Mesenchymal stem cell (in vitro differentiated cells and primary cell): ENCODE data around the gene ASTN2.

Experiments
- DNase-seq: peaks from one replicate; pipeline ENCODE4 v3.0.0-alpha.2; 2013
- H2AFZ ChIP-seq: one replicate; pipeline ENCODE4 v1.6.1; 2013; ENCODE audit warnings: low read depth, mild to moderate bottlenecking, control low read depth, inconsistent platforms, low read length, moderate library complexity
- H2AK5ac ChIP-seq: 2 replicates; pipeline ENCODE4 v1.6.1; 2013; ENCODE audit warnings: low read length, moderate library complexity, mild to moderate bottlenecking, inconsistent platforms; ENCODE audit not compliant: severe bottlenecking
- H2BK120ac ChIP-seq: one replicate; pipeline ENCODE4 v1.6.1; 2013; ENCODE audit warnings: low read depth, mild to moderate bottlenecking, inconsistent platforms, low read length, moderate library complexity
- H2BK12ac ChIP-seq, 2 experiments: one replicate each; pipeline ENCODE4 v1.6.1; 2013; ENCODE audit warnings: inconsistent platforms in 2 of 2, low read length in 2 of 2, mild to moderate bottlenecking in 2 of 2, moderate library complexity in 2 of 2, control low read depth in 1 of 2
- H2BK15ac ChIP-seq: one replicate; pipeline ENCODE4 v1.6.1; 2013; ENCODE audit warnings: mild to moderate bottlenecking, low read depth, inconsistent platforms; ENCODE audit not compliant: poor library complexity, severe bottlenecking
- H2BK5ac ChIP-seq: 2 replicates; pipeline ENCODE4 v1.6.1; 2013; ENCODE audit warnings: low read depth, mild to moderate bottlenecking, low read length, control low read depth, inconsistent platforms; ENCODE audit not compliant: poor library complexity, severe bottlenecking
- H3K14ac ChIP-seq, 2 experiments: one replicate each; pipeline ENCODE4 v1.6.1; 2013; ENCODE audit warnings: inconsistent platforms in 2 of 2, low read length in 2 of 2, control low read depth in 1 of 2, mild to moderate bottlenecking in 1 of 2, moderate library complexity in 1 of 2
- H3K18ac ChIP-seq, 2 experiments: one replicate each; pipeline ENCODE4 v1.6.1; 2013; ENCODE audit warnings: inconsistent platforms in 2 of 2, low read length in 2 of 2, control low read depth in 1 of 2, low read depth in 1 of 2, mild to moderate bottlenecking in 1 of 2
- H3K23ac ChIP-seq, 2 experiments: one replicate each; pipeline ENCODE4 v1.6.1; 2013; ENCODE audit warnings: inconsistent platforms in 2 of 2, low read length in 2 of 2, mild to moderate bottlenecking in 2 of 2, moderate library complexity in 2 of 2, control low read depth in 1 of 2
- H3K27ac ChIP-seq: 2 replicates; pipeline ENCODE4 v1.5.1; 2013; ENCODE audit warnings: mild to moderate bottlenecking, moderate library complexity, low read length, control low read depth, inconsistent platforms; ENCODE audit not compliant: poor library complexity, severe bottlenecking
- H3K27me3 ChIP-seq, 2 experiments: 2 replicates each; pipeline versions ENCODE4 v1.6.1 to v1.7.0; 2013; ENCODE audit warnings: low read length in 2 of 2, mild to moderate bottlenecking in 2 of 2, moderate library complexity in 2 of 2, control low read depth in 1 of 2, inconsistent platforms in 1 of 2; ENCODE audit not compliant: control insufficient read depth in 1 of 2, insufficient read depth in 1 of 2
- H3K36me3 ChIP-seq, 2 experiments: 2 replicates each; pipeline versions ENCODE4 v1.6.1 to v1.7.0; 2013; ENCODE audit warnings: low read length in 2 of 2, control low read depth in 1 of 2, inconsistent platforms in 1 of 2, low read depth in 1 of 2, mild to moderate bottlenecking in 1 of 2; ENCODE audit not compliant: insufficient read depth in 2 of 2, control insufficient read depth in 1 of 2
- H3K4ac ChIP-seq, 2 experiments: one replicate each; pipeline ENCODE4 v1.6.1; 2013; ENCODE audit warnings: inconsistent platforms in 2 of 2, low read length in 2 of 2, mild to moderate bottlenecking in 2 of 2, moderate library complexity in 2 of 2, control low read depth in 1 of 2, low read depth in 1 of 2
- H3K4me1 ChIP-seq: 2 replicates; pipeline ENCODE4 v1.6.1; 2013; ENCODE audit warnings: low read depth, low read length, control low read depth; ENCODE audit not compliant: control insufficient read depth, insufficient read depth
- H3K4me2 ChIP-seq: 2 replicates; pipeline ENCODE4 v1.6.1; 2013; ENCODE audit warnings: low read length, mild to moderate bottlenecking, inconsistent platforms; ENCODE audit not compliant: poor library complexity, severe bottlenecking
- H3K4me3 ChIP-seq, 2 experiments: 2 replicates each; pipeline versions ENCODE4 v1.5.1 to v1.7.0; 2013; ENCODE audit warnings: low read length in 2 of 2, mild to moderate bottlenecking in 2 of 2, control low read depth in 1 of 2, low read depth in 1 of 2; ENCODE audit not compliant: insufficient read depth in 1 of 2
- H3K79me1 ChIP-seq: replicated peaks from 2 replicates; pipeline ENCODE4 v1.6.1; 2013; ENCODE audit warnings: mild to moderate bottlenecking, control low read depth, low read length, inconsistent platforms; ENCODE audit not compliant: poor library complexity, severe bottlenecking
- H3K9ac ChIP-seq: 2 replicates; pipeline ENCODE4 v1.7.0; 2013; ENCODE audit warnings: mild to moderate bottlenecking, low read length, moderate library complexity
- H3K9me3 ChIP-seq: 2 replicates; pipeline ENCODE4 v1.7.0; 2013; ENCODE audit warnings: mild to moderate bottlenecking, low read length; ENCODE audit not compliant: control insufficient read depth
- H4K8ac ChIP-seq: one replicate; pipeline ENCODE4 v1.6.1; 2013; ENCODE audit warnings: inconsistent platforms, mild to moderate bottlenecking, low read length, moderate library complexity
- H4K91ac ChIP-seq: one replicate; pipeline ENCODE4 v1.6.1; 2013; ENCODE audit warnings: mild to moderate bottlenecking, low read length, inconsistent platforms
- WGBS: methylation state at CpG from one replicate; pipeline ENCODE4 v1.1.7; 2013; ENCODE audit warnings: mixed read lengths; 5-methylcytosine and 5-hydroxymethylcytosine counted together

Gene ASTN2

DNA sequence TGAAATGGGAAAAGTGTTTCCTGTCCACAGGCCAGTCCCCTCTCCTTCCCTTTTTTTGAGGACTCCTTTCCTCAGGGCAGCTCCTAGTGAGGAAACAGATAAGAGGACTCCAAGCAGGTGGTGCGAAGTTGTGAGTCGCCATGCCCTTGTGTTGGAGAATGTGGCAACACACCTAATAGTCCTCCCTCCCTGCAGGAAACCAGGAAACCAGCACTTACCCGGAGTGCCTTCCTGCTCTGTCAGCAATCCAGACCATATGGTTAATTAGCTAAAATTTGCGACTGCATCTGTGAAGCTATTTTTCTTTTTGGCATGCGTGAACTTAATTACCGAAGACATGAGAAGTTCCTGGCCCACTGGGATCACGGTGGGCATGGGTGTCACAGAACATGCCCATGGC lies 657.8 kb downstream of the ASTN2 start:
- no peak overlapping the region for H3K14ac ChIP-seq
- H3K9me3 ChIP-seq: no peaks in the 10 kb centered on the region
- no peaks in the 10 kb centered on the region for H3K79me1 ChIP-seq
- no peaks in the 10 kb centered on the region for H3K4me1 ChIP-seq
- H3K9ac ChIP-seq: no peak overlapping the region
- no peak overlapping the region for H2BK120ac ChIP-seq
- no peak overlapping the region for H2BK12ac ChIP-seq
- no peak overlapping the region for H3K18ac ChIP-seq
- no peak overlapping the region for H3K4me3 ChIP-seq
- H2BK5ac ChIP-seq: no peak overlapping the region
- no peak overlapping the region for H2AK5ac ChIP-seq
- 57% methylated on average over 7 of the region's 7 CpGs for WGBS
- no peak overlapping the region for H3K4me2 ChIP-seq
- H3K27me3 ChIP-seq: no peaks in the 10 kb centered on the region
- H3K4ac ChIP-seq: no peak overlapping the region
- H2BK15ac ChIP-seq: no peak overlapping the region
- no peak overlapping the region for H4K8ac ChIP-seq
- H3K27ac ChIP-seq: no peak overlapping the region
- H3K23ac ChIP-seq: peak overlapping the region in 1 of 2 experiments; percentile 70
- no peaks in the 10 kb centered on the region for H3K36me3 ChIP-seq
- no peak for DNase-seq
- H4K91ac ChIP-seq: no peak overlapping the region
- no peak overlapping the region for H2AFZ ChIP-seq

DNA sequence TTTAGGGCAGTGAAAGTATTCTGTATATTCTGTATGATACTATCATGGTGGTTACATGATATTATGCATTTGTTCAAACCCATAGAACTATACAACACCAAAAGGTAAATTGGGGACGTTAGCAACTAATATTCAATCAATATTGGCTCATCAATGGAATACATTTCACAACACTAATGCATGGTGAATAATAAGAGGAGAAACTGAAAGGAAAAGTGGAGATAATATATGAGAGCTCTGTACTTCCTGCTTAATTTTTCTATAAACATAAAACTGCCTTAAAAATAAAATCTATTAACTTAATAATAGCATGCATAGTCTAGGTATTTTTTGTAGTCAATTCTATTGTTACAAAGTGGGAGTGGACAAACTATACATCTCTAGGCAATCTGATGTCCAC lies 661.5 kb downstream of the ASTN2 start:
- no peak overlapping the region for H3K14ac ChIP-seq
- no peaks in the 10 kb centered on the region for H3K9me3 ChIP-seq
- no peak overlapping the region for H2BK120ac ChIP-seq
- no peaks in the 10 kb centered on the region for H3K4me1 ChIP-seq
- no peak overlapping the region for H3K23ac ChIP-seq
- no peak overlapping the region for H4K91ac ChIP-seq
- no peak overlapping the region for H2BK15ac ChIP-seq
- H3K9ac ChIP-seq: no peak overlapping the region
- H3K4me3 ChIP-seq: no peak overlapping the region
- no peak overlapping the region for H2BK5ac ChIP-seq
- H3K27ac ChIP-seq: no peak overlapping the region
- no CpG with 5 or more reads among the region's 1 CpG for WGBS
- no peak overlapping the region for H3K18ac ChIP-seq
- H3K4me2 ChIP-seq: no peak overlapping the region
- no peak for DNase-seq
- H2AK5ac ChIP-seq: no peak overlapping the region
- H2BK12ac ChIP-seq: no peak overlapping the region
- no peak overlapping the region for H2AFZ ChIP-seq
- H3K4ac ChIP-seq: no peak overlapping the region
- no peak overlapping the region for H4K8ac ChIP-seq
- no peaks in the 10 kb centered on the region for H3K79me1 ChIP-seq
- H3K36me3 ChIP-seq: no peaks in the 10 kb centered on the region
- H3K27me3 ChIP-seq: no peaks in the 10 kb centered on the region

DNA sequence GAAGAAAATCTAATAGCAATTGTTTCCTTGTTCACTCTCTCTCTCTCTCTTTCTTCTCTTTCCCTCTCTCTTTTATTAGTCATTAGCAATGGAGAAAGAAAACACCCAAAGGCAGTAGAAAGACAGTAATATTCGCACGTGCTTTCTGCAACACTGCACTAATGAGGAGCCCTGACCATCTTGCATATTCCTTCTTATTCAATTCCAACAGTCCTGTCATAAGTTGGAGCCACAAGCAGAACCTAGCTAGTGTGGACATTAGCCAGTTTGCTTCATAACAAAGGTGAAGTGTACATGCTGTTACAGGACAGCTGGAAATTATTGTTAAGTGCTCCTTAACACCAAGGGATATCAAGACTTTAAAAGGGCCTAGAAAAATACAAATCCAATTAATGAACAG lies 664.3 kb downstream of the ASTN2 start:
- no peaks in the 10 kb centered on the region for H3K36me3 ChIP-seq
- no peak overlapping the region for H2BK5ac ChIP-seq
- no peak overlapping the region for H4K91ac ChIP-seq
- H2BK120ac ChIP-seq: no peak overlapping the region
- no peak overlapping the region for H3K23ac ChIP-seq
- DNase-seq: no peak
- H3K18ac ChIP-seq: no peak overlapping the region
- no peak overlapping the region for H3K4me3 ChIP-seq
- no peak overlapping the region for H4K8ac ChIP-seq
- no peak overlapping the region for H3K4ac ChIP-seq
- no peak overlapping the region for H2AK5ac ChIP-seq
- H2BK12ac ChIP-seq: no peak overlapping the region
- no peak overlapping the region for H3K27ac ChIP-seq
- H3K79me1 ChIP-seq: no peaks in the 10 kb centered on the region
- H2BK15ac ChIP-seq: no peak overlapping the region
- no peaks in the 10 kb centered on the region for H3K4me1 ChIP-seq
- no peak overlapping the region for H3K4me2 ChIP-seq
- WGBS: 100% methylated on average over 2 of the region's 2 CpGs
- H3K14ac ChIP-seq: no peak overlapping the region
- H3K9ac ChIP-seq: no peak overlapping the region
- H3K27me3 ChIP-seq: no peaks in the 10 kb centered on the region
- H3K9me3 ChIP-seq: no peaks in the 10 kb centered on the region
- no peak overlapping the region for H2AFZ ChIP-seq

DNA sequence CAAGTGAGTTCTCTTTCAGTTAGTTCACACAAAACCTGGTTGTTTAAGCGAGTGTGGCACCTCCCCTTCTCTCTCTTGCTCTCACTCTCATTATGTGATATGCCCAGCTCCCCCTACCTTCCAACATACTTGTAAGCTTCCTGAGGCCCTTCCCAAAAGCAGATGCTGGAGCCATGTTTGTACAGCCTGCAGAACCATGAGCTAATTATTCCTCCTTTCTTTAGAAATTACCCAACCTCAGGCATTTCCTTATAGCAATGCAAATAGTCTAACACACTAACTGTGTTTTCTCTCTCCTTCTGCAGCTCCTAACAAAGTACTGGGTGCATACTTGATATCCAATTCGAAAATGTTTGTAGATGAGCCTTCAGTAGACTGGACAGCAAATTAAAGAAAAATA lies 665.1 kb downstream of the ASTN2 start:
- WGBS: 78% methylated on average over 1 of the region's 2 CpGs
- no peak overlapping the region for H3K4me3 ChIP-seq

More for the DNA sequence above, 665.1 kb downstream of the ASTN2 start:
- no peak overlapping the region for H2BK12ac ChIP-seq
- H3K9me3 ChIP-seq: no peaks in the 10 kb centered on the region
- no peak overlapping the region for H2AFZ ChIP-seq
- H3K14ac ChIP-seq: no peak overlapping the region
- H2AK5ac ChIP-seq: no peak overlapping the region
- H3K4me1 ChIP-seq: no peaks in the 10 kb centered on the region
- no peaks in the 10 kb centered on the region for H3K36me3 ChIP-seq
- DNase-seq: no peak
- H2BK15ac ChIP-seq: no peak overlapping the region
- no peak overlapping the region for H3K23ac ChIP-seq
- H3K4ac ChIP-seq: no peak overlapping the region
- H3K27ac ChIP-seq: no peak overlapping the region
- H3K79me1 ChIP-seq: no peaks in the 10 kb centered on the region
- H2BK5ac ChIP-seq: no peak overlapping the region
- no peak overlapping the region for H3K9ac ChIP-seq
- H2BK120ac ChIP-seq: no peak overlapping the region
- no peaks in the 10 kb centered on the region for H3K27me3 ChIP-seq
- H3K4me2 ChIP-seq: no peak overlapping the region
- no peak overlapping the region for H4K91ac ChIP-seq
- no peak overlapping the region for H3K18ac ChIP-seq
- H4K8ac ChIP-seq: no peak overlapping the region
